ENCODE measurements around the gene ARID5A. TPM values are rescaled to one million over a fixed set of nuclear protein-coding genes. Genes with fewer than 3 reads are reported as not detected.

ARID5A gene
- total RNA-seq, 6 experiments from 2014 or later: 13.2 to 23.1 (median 16.9) TPM

DNA sequence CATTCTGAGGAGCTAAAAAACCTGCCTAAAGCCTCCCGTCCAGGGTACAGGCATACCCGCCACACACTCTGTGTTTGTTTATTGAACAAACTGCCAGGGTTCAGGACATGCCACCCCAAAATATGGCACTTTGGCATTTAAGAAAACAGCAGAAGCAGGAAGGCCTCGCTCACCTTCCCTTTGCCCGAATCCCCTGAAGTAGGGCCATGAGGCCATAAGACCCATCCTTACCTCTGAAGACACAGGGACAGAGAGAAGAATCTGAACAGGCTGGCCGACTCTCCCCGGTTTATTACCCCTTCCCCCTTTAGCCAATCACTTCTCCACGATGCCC is 29.7 kb upstream of the ARID5A start:
- H3K27me3 ChIP-seq: no peaks in the 10 kb centered on the region
- H3K27ac ChIP-seq: peak overlapping the region in 1 of 3 donors; percentile 5
- no peaks in the 10 kb centered on the region for H3K36me3 ChIP-seq
- DNase-seq (no peak), ATAC-seq (no peak)
- intact Hi-C loops (cut with DNase I): loop anchor here (5.0 to 10.0 kb wide), 3 partner anchors 35 to 352 kb away; no protein-coding TSS in a partner anchor
- 95% methylated on average over 3 of the region's 7 CpGs for WGBS (ENCODE audit: insufficient coverage, low coverage, low lambda C conversion rate, missing lambda C conversion rate)
- H3K4me3 ChIP-seq: no peak overlapping the region
- peaks cover 0 to 40% (median 17%) of the 10 kb centered on the region in 4 donors for H3K4me1 ChIP-seq
- TF ChIP-seq POLR2A (IDR thresholded peaks at IDR 0.05) (no peak), CTCF (IDR thresholded peaks at IDR 0.05) (no peak)
- no peaks in the 10 kb centered on the region for H3K9me3 ChIP-seq

DNA sequence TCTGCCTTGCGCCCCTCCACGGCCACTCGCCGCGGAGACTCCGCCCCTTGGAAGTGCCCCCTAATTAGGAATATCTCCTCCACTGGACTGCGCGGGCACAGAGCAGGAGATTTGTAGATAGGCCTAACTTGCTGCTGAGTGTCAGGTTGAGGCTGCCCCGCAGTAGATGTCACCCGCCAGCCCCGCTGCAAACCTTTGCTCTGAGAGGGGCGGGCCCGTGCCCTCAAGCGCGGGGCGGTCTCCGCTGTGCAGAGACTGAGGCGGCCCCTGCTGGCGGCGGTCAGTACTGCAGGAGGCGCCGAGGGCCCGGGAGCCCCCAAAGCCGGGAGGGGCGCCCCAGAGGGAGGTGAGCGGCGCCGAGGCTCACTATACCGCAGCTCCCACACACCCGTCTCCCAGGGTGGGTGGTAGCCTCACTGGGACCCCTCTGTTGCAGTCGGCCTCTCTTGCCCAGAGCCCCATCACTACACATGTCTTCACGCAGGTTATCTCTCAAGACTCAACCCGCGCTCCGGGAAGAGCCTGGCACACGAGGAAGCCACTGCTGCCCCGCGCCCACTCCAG is 28.5 kb upstream of the ARID5A start:
- TF ChIP-seq POLR2A (IDR thresholded peaks at IDR 0.05) (no peak), CTCF (IDR thresholded peaks at IDR 0.05) (peak; percentile 97 to 99 (median 99))
- Histone ChIP-seq H3K27ac (no peak overlapping the region), H3K9me3 (no peaks in the 10 kb centered on the region), H3K36me3 (no peaks in the 10 kb centered on the region), H3K27me3 (no peaks in the 10 kb centered on the region), H3K4me3 (peak overlapping the region; percentile 18 to 38 (median 38)), H3K4me1 (peaks cover 0 to 33% (median 17%) of the 10 kb centered on the region in 4 donors)
- DNase-seq: peak; percentile 83 to 84 (median 84)
- intact Hi-C loops (cut with DNase I): loop anchor here (5.0 to 10.0 kb wide), 3 partner anchors 36 to 353 kb away; no protein-coding TSS in a partner anchor
- peak; percentile 75 to 81 (median 78) for ATAC-seq
- 0% methylated on average over 9 of the region's 38 CpGs for WGBS (ENCODE audit: insufficient coverage, low coverage, low lambda C conversion rate, missing lambda C conversion rate)

DNA sequence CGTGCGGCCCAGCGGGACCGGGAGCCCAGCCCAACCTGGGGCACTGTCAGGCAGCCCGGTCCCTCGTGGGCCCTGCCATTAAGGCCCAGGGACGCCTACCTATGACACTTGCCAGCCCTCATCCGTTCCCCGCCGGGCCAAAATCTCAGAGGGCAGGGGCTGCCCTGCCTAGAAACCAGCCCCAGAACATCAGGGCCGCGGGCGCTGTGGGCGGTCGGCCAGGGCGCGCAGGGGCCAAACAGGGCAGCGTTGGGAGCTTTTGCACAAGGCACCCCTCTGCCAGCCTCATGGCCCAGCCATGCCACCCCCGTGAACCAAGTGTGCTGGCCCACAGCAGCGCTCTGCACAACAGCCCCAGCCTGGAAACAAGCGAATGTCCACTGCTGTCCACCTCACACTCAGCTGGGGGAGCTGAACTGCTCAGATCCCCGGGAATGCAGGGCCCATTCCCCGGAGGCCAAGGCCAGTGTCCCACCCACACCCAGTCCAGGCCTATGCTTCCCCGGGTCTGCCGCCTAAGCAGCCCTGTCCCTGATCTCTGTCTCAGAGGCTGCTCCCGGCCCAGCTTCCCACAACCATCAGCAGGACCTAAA is 27.9 kb upstream of the ARID5A start:
- H3K4me3 ChIP-seq: no peak overlapping the region
- ATAC-seq (no peak), DNase-seq (no peak)
- intact Hi-C loops (cut with DNase I): loop anchor here (5.0 to 10.0 kb wide), 3 partner anchors 36 to 354 kb away; no protein-coding TSS in a partner anchor
- H3K9me3 ChIP-seq: no peaks in the 10 kb centered on the region
- no peak overlapping the region for H3K27ac ChIP-seq
- WGBS (ENCODE audit: insufficient coverage, low coverage, low lambda C conversion rate, missing lambda C conversion rate): 40% methylated on average over 2 of the region's 26 CpGs
- no peak for TF ChIP-seq CTCF (IDR thresholded peaks at IDR 0.05)
- no peak for TF ChIP-seq POLR2A (IDR thresholded peaks at IDR 0.05)
- H3K4me1 ChIP-seq: peaks cover 0 to 33% (median 17%) of the 10 kb centered on the region in 4 donors
- H3K36me3 ChIP-seq: no peaks in the 10 kb centered on the region
- no peaks in the 10 kb centered on the region for H3K27me3 ChIP-seq

DNA sequence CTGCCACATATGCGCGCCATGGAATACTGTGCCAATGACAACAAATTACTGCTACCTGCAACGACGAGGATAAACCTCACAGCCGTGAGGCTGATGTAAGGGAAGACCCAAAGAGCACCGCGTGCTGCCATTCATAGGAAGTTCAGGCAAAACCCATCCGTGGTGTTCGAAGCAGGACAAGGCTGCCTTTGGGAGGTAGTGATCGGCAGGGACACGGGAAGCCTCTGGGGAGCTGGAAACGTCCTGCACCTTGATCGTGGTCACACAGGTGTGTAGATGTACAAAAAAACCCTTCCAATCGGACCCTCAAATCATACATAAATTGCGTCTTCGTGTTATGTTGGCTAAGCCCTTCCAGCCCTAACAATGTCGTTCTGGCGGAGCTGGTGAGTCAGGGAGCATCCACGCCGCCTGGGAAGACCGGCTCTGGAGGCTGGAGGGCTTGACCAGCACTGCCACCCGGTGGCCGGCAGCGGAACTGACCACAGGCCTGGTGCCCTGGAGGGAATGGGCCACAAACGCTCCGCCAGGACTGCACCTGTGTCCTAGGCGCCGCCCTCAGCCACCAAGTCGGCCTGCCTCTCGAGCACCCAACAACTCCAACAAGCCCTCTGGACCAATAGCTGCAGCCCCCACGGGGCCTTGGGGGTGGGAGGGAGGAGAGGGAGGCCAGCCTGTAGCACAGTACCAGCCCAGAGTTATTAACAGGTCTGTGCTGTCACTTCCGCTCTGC is 27.3 kb upstream of the ARID5A start:
- ATAC-seq (peak; percentile 85 to 90 (median 87)), DNase-seq (peak; percentile 89 to 91 (median 90))
- Histone ChIP-seq H3K9me3 (no peaks in the 10 kb centered on the region), H3K36me3 (no peaks in the 10 kb centered on the region), H3K4me1 (peaks cover 0 to 33% (median 17%) of the 10 kb centered on the region in 4 donors), H3K27ac (no peak overlapping the region), H3K4me3 (no peak overlapping the region), H3K27me3 (no peaks in the 10 kb centered on the region)
- 33% methylated on average over 15 of the region's 32 CpGs for WGBS (ENCODE audit: insufficient coverage, low coverage, low lambda C conversion rate, missing lambda C conversion rate)
- intact Hi-C loops (cut with DNase I): loop anchor here (5.0 to 10.0 kb wide), 3 partner anchors 37 to 354 kb away; no protein-coding TSS in a partner anchor
- TF ChIP-seq POLR2A (IDR thresholded peaks at IDR 0.05) (no peak), CTCF (IDR thresholded peaks at IDR 0.05) (peak; percentile 97 to 99 (median 98))

Measured in right lobe of liver (tissue), 6 donors.